Lower leg skin (tissue), 4 donors: ENCODE measurements around the gene RPS27. TPM values are rescaled to one million over a fixed set of nuclear protein-coding genes. Genes with fewer than 3 reads are reported as not detected.

ENCODE experiments used
- DNase-seq, 2 donors: peaks; one replicate each; pipeline ENCODE4 v3.0.0-alpha.2; 2019; ENCODE audit warnings: low spot score in 2 of 2
- H3K4me3 ChIP-seq: fragments of 200-600 bp; sonication (generic); 2 replicates; pipeline ENCODE4 v1.5.1; 2017; ENCODE audit warnings: mild to moderate bottlenecking, low read depth; ENCODE audit not compliant: poor library complexity, severe bottlenecking
- POLR2A ChIP-seq, 2 donors: fragments of 450-650 bp; IDR thresholded peaks; one replicate each; pipeline ENCODE4 v1.6.1; 2016 to 2017; ENCODE audit warnings: antibody characterized with exemption in 2 of 2, mild to moderate bottlenecking in 1 of 2, moderate library complexity in 1 of 2
- WGBS, 2 donors: methylation state at CpG; one replicate each; pipeline ENCODE4 v1.1.5; 2018; 5-methylcytosine and 5-hydroxymethylcytosine counted together
- intact Hi-C: fragments of 100-400 bp; cut with DNase I; formaldehyde crosslinking; loops from one replicate; pipeline ENCODE4 v1.15.0; 2023; ENCODE audit warnings: low total_unique reads
- total RNA-seq, 4 donors: library from RNA; depleted of rRNA; stranded (reverse); fragments of >200 nt; gene quantifications; one replicate each; pipeline ENCODE4 v1.1.0, GENCODE V29; 2016
- TF ChIP-seq, protein P1 (sequence below), 3 donors: fragments of 450-650 bp; IDR thresholded peaks; one replicate each; pipeline ENCODE4 v1.5.1; 2016; ENCODE audit warnings: antibody characterized with exemption in 3 of 3, mild to moderate bottlenecking in 3 of 3, moderate library complexity in 2 of 3

Gene RPS27
- total RNA-seq, 4 donors from 2014 or later: 2,137 to 3,917 (median 3,283) TPM

DNA sequence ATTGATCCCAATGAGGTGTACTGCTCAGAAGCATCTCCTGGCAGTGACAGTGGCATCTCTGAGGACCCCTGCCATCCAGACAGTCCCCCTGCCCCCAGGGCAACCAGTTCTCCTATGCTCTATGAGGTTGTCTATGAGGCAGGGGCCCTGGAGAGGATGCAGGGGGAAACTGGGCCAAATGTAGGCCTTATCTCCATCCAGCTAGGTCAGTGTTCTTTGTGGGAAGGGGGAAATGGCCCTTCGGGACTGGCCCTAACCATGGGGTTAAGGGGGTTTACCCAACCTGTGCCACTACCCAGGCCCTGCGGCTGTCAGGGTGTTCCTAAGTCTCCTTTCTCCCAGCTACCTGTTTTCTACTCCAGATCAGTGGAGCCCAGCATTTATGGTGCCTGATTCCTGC is 21.6 kb upstream of the RPS27 start:
- TF ChIP-seq, protein P1, sequence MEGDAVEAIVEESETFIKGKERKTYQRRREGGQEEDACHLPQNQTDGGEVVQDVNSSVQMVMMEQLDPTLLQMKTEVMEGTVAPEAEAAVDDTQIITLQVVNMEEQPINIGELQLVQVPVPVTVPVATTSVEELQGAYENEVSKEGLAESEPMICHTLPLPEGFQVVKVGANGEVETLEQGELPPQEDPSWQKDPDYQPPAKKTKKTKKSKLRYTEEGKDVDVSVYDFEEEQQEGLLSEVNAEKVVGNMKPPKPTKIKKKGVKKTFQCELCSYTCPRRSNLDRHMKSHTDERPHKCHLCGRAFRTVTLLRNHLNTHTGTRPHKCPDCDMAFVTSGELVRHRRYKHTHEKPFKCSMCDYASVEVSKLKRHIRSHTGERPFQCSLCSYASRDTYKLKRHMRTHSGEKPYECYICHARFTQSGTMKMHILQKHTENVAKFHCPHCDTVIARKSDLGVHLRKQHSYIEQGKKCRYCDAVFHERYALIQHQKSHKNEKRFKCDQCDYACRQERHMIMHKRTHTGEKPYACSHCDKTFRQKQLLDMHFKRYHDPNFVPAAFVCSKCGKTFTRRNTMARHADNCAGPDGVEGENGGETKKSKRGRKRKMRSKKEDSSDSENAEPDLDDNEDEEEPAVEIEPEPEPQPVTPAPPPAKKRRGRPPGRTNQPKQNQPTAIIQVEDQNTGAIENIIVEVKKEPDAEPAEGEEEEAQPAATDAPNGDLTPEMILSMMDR (IDR thresholded peaks at IDR 0.05): no peak
- no peak for TF ChIP-seq POLR2A (IDR thresholded peaks at IDR 0.05)
- no peak overlapping the region for H3K4me3 ChIP-seq
- 88 to 96% methylated on average over 2 of the region's 2 CpGs for WGBS, 2 donors
- intact Hi-C loops: no loop called here
- DNase-seq: no peak

DNA sequence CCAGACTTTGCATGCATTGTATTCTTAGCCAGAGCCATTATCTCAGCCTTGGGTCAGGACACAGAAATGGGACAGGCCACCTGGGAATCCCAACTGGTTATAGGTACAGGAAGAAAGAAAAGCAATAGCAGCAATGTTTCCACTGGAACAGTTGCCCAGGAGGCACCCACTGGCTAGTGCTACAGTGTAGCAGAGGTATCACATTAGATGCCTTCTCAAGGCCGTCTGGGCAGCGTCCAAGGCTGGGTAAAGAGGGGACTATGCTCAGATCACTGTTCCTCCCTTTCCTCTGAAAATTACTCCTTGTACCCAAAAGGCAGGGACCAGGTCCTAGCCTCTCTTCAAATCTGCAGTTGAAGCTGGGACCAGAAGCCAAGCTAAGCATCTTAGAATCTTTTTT is 20.2 kb upstream of the RPS27 start:
- no peak for DNase-seq
- no peak overlapping the region for H3K4me3 ChIP-seq
- 82 to 89% methylated on average over 2 of the region's 2 CpGs for WGBS, 2 donors
- TF ChIP-seq POLR2A (IDR thresholded peaks at IDR 0.05): no peak
- TF ChIP-seq, protein P1 (IDR thresholded peaks at IDR 0.05): no peak
- intact Hi-C loops: no loop called here

- intact Hi-C loops: no loop called here
- DNase-seq: no peak
- TF ChIP-seq POLR2A (IDR thresholded peaks at IDR 0.05): no peak
- no peak overlapping the region for H3K4me3 ChIP-seq
- WGBS, 2 donors: 90 to 91% methylated on average over 3 of the region's 3 CpGs
Observed at GRCh38 chr1:153973071-153973470, 17.5 kb upstream of the RPS27 start.

- intact Hi-C loops: no loop called here
- 75 to 82% methylated on average over 7 of the region's 7 CpGs for WGBS, 2 donors
- H3K4me3 ChIP-seq: no peak overlapping the region
- no peak for TF ChIP-seq POLR2A (IDR thresholded peaks at IDR 0.05)
- TF ChIP-seq, protein P1 (IDR thresholded peaks at IDR 0.05): no peak
- DNase-seq: no peak
Observed at GRCh38 chr1:153973525-153973924, 17.0 kb upstream of the RPS27 start.

- intact Hi-C loops: loop anchor here (5.0 kb wide), 1 partner anchor 180 kb away; no protein-coding TSS in a partner anchor
- peak overlapping the region; percentile 87 for H3K4me3 ChIP-seq
- 0 to 1% methylated on average over 16 of the region's 16 CpGs for WGBS, 2 donors
- TF ChIP-seq POLR2A (IDR thresholded peaks at IDR 0.05): no peak
- TF ChIP-seq, protein P1 (IDR thresholded peaks at IDR 0.05): no peak
- no peak for DNase-seq
Observed at GRCh38 chr1:153976819-153977249, 13.7 kb upstream of the RPS27 start.

DNA sequence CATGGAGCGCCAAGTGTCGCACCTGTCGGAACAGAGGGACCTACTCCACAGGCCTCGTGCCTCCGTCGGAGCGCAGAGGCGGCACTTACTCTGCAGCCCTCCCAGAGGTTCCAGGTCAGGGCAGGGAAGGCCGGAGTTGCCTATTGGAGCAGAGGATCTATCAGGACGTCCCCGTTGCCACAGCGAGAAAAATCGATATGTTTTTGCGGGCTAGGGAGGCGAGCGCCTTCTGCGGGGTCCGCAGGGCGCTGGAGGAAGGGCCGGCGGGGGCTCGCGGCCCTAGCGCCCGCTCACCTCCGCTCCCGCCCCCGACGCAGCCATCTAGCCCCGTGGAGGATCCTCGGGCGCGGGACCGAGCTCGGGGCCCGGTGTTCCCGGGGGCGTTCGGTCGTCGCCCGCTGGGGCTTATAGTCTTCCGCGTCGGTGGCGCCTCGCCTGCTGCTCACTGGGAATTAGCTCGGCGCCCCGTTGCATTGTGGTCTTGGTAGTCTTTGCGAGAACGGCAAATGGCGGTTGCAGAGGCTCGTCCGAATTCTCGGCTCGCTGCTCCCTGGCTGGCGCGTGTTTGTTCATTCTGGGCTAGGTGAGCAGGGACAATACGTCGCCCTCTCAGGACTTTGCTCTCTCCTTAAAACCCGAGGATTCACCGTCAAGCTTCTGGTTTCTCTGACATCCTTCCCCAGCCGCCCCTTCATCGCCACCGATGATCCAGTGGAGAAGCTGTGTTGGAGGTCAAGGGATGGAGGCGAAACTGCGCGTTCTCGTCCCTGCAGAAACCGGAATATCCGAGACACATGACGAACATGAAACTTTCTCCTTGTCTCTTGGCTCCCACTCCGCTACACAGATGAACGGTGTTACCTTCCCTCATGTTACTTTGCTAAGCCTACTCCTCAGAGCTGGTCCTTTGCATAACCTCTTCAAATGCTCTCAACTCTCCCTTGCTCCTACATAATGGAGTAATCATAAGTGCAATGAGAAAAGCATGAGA is 13.0 kb upstream of the RPS27 start, which contains the start of gene JTB:
Gene JTB (minus strand): TSS at position 425 of the 991 bp plus-strand sequence. CDS start 422 bp downstream, at position 3.
- WGBS, 2 donors: 0 to 1% methylated on average over 38 to 47 of the region's 75 CpGs
- intact Hi-C loops: loop anchor here (5.0 kb wide), 1 partner anchor 180 kb away; no protein-coding TSS in a partner anchor
- H3K4me3 ChIP-seq: peak within 1 kb of the TSS; percentile 87
- DNase-seq: peak; percentile 88 to 98
- peak in 1 of 2 donors; percentile 82 for TF ChIP-seq POLR2A (IDR thresholded peaks at IDR 0.05)
- TF ChIP-seq, protein P1 (IDR thresholded peaks at IDR 0.05): no peak
